HG02943 (cell line): ENCODE results near the gene FAR1.
"Not testable (repeated sequence)": the region's sequence is repeated elsewhere in the genome, so short reads cannot be mapped to it uniquely, and the experiment has no call there.

Source experiments
- ATAC-seq: cut with Tn5 transposase; IDR thresholded peaks from one replicate; pipeline ENCODE4 v1.9.1; 2021; ENCODE audit warnings: mild to moderate bottlenecking, low read depth, moderate library complexity; ENCODE audit not compliant: unreplicated experiment

The FAR1 gene, protein sequence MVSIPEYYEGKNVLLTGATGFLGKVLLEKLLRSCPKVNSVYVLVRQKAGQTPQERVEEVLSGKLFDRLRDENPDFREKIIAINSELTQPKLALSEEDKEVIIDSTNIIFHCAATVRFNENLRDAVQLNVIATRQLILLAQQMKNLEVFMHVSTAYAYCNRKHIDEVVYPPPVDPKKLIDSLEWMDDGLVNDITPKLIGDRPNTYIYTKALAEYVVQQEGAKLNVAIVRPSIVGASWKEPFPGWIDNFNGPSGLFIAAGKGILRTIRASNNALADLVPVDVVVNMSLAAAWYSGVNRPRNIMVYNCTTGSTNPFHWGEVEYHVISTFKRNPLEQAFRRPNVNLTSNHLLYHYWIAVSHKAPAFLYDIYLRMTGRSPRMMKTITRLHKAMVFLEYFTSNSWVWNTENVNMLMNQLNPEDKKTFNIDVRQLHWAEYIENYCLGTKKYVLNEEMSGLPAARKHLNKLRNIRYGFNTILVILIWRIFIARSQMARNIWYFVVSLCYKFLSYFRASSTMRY

DNA sequence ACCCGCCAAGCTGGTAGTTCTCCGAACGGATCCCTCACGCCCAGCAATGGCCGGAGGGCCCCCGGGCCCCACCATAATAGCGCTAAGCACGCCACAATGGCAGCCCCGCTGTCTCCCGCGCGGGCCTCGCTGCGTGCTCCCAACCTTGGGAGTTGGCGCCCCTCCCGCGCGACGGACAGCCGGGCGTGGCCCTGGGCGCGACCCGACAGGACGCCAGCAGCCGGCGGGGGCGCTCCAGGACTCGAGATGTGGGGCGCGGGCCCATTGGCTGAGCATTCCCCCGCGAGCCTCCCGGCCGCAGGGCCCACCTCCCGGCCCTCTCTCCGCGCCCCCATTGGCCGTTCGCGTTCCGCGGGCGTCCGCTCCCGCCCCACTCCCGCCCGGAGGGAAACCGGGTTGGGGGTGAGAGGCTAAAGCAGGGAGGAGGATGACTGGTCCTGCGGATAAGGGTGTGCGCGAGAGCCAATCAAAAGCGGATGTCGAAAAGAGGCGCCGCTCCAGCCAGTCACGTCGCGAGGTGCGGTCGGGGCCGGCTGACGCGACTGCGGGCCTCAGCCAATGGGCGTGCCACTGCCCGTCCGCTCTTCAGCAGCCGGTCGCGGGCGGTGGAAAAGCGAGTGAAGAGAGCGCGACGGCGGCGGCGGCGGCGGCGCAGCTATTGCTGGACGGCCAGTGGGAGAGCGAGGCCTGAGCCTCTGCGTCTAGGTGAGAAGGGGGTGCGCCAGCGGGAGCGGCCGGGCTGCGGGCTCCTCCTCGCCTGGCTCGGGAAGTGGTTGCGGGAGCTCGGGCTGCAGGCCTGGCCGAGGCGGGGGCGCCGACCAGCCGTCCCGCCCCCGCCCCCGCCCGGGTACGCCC is at the start of gene FAR1:
TSS of gene FAR1 (plus strand) at position 567 of the 855 bp plus-strand sequence. CDS start 26,098 bp downstream, outside the sequence.
- ATAC-seq, result peak; percentile 94

GRCh38 chr11:13620063-13620462 is 48.4 kb upstream of the FAR1 start:
- ATAC-seq, result no peak

GRCh38 chr11:13626818-13627217 is 41.6 kb upstream of the FAR1 start:
- ATAC-seq, result not testable (repeated sequence)

GRCh38 chr11:13628634-13629033 is 39.8 kb upstream of the FAR1 start:
- not testable (repeated sequence) for ATAC-seq

DNA sequence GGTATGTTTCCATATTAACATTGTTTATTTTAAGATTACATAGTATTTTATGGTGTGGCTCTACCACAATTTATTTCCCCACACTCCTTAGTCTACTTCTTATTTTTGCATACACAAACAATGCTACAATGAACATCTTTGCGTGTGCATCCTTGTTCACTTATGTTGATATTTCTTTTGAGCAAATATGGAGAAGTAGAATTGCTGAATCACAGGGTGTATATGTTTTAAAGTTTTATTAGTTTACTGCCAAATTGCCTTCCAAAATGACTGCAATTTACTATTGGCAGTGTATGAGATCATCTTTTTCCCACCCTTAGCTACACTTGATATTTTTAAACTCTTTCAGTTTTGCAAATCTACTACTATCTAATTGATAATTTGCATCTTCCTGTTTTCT is 38.7 kb upstream of the FAR1 start:
- no peak for ATAC-seq

DNA sequence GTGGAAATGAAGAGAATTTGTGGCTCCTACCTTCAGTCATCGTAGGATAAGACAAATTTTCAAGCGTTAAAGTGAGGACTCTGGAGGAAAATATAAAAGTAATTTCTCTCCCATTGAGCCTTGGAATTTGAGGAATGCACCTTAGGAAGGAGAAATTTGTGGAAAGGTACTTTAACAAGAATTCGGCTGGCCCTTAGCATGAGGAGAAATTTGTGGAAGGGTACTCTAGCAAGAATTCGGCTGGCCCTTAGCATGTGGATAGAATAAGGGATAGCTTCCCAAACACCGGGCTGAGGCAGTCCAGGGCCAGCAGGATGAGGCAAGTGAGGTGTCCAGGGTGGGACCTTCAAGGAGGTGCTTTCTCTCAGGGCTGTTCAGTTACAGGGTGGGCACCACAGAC is 33.2 kb upstream of the FAR1 start:
- ATAC-seq, result no peak

DNA sequence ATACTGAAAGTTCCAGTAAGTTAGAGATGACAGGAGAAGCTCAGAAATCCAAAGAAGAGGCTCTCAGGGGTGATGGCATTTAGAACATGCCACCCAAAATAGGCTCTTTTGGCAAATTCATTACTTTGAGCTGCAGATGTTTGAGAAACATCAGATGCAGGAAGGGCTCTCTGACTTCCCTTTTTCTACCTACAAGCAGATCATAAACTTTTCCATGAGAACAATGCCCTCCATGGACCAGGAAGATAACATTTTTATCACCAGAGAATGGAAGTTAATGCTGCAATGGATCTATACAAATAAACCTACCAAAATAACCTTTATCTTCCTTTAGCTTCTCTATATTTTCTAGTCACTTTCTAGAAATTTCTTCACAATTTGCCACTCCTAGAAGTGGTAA is 32.7 kb upstream of the FAR1 start:
- ATAC-seq, result no peak

GRCh38 chr11:13637125-13638069 is 31.1 kb upstream of the FAR1 start:
- no peak for ATAC-seq

GRCh38 chr11:13638422-13638821 is 30.0 kb upstream of the FAR1 start:
- ATAC-seq, result no peak

GRCh38 chr11:13644997-13645687 is 23.3 kb upstream of the FAR1 start:
- ATAC-seq, result no peak

DNA sequence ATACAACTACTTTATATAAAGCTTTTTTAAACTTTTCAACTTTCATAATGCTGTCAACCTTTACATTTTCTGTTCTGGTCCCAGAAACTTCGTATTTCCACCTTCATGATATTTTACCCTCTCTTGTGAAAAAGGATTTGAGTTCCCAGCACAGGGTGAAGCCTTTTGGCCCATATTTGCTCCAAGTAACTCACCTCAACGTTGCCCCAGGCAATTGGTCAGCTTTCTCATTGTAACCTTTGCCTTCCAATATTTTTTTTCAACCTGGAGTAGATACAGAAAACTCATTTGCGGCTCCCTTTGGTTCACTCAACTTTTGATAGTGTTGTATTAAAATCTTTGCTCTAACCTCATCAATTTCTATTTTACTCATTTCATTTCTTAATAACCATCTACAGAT is 21.1 kb upstream of the FAR1 start:
- no peak for ATAC-seq

DNA sequence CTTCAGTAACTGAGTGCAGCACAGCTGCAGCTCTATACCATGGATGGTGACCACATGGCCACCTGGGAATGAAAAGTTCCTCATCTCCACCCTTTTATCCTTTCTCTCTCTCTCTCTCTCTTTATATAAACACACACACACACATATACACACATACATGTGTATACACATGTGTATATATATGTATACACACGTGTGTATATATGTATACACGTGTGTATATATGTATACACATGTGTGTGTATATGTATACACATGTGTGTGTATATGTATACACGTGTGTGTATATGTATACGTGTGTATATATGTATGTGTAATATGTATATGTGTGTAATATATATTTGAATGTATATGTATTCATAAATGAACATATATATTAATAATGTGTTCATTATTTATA is 18.8 kb upstream of the FAR1 start:
- no peak for ATAC-seq

- not testable (repeated sequence) for ATAC-seq
These were observed 17.0 kb upstream of the FAR1 start for GRCh38 chr11:13651515-13651914.

- ATAC-seq, result peak; percentile 80
These were observed 7.3 kb upstream of the FAR1 start for GRCh38 chr11:13661074-13661623.

GRCh38 chr11:13663631-13664071 is 4.8 kb upstream of the FAR1 start:
- ATAC-seq, result no peak

- ATAC-seq, result no peak
These were observed 4.1 kb upstream of the FAR1 start for GRCh38 chr11:13664351-13664750.

DNA sequence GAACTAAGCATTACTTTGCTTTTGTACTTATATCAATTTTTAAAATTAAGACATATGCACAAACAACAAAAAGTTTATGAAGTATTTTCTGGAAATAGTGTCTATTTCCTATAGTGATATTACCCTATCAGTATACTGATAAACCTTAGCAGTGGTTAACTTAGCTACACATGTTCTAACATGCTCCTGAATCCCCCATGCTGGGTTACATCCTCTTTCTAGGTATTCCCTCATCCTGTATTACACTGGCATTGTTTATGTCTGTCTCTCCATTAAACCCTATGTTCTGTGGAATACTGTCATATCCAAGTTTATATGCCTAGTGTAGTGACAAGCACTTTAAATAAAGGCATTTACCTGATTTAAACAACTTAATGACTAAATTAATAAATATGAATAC is 1.8 kb upstream of the FAR1 start:
- ATAC-seq, result no peak

DNA sequence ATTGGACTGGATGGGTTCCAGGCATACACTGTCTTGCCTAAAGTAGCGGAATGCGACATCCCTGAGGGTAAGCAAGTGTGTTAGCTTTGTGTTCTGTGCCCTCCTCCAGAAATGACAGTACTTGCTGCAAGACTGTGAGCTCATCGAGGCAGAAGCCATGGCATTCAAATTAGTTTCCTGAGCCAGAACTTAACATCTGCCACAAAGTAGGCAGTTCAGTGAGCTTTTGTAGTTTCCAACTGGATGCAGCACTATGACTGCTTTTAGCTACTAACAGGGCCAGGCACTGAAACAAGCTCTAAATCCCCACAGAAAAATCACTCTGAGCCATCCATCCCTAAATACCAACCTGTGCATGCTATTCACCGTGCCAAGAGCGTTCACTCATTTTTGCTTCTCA is 1.2 kb upstream of the FAR1 start:
- no peak for ATAC-seq

DNA sequence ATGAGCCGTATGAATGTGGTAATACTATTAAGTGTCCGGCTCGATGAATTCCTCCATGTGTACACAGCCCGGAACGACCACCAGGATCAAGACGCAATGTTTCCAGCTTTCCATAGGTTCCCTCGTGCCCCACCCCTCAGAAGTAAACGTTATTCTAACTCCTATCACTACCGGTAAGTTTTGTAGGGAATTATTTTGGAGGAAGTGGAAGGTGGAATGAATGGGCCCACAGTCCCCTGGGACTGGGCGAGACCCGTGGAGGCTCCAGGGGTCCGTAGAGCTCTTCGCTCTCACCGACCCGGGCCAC is 720 bp upstream of the FAR1 start:
- no peak for ATAC-seq
